Peyer's patch (tissue), 4 donors: Measurements from ENCODE around the gene PRLH.

Source experiments
- CTCF ChIP-seq, 6 experiments: fragments of 450-650 bp in 4 of 6; fragments of 200-600 bp in 2 of 6; sonication (generic) in 1 of 6; IDR thresholded peaks; one replicate each; pipeline ENCODE4 v1.5.1; 2017 to 2019; ENCODE audit warnings: antibody characterized with exemption in 6 of 6, mild to moderate bottlenecking in 3 of 6, moderate library complexity in 1 of 6
- POLR2A ChIP-seq, 2 donors: fragments of 450-650 bp; IDR thresholded peaks; one replicate each; pipeline ENCODE4 v1.5.1; 2017; ENCODE audit warnings: antibody characterized with exemption in 2 of 2, mild to moderate bottlenecking in 2 of 2, moderate library complexity in 2 of 2

GRCh38 chr2:237575869-237576862 is 9.8 kb downstream of the PRLH start:
- TF ChIP-seq CTCF (IDR thresholded peaks at IDR 0.05) (no peak), POLR2A (IDR thresholded peaks at IDR 0.05) (no peak)
